GM21723 (cell line): ENCODE measurements around the gene FGFRL1.
"Not testable (repeated sequence)": the region's sequence is repeated elsewhere in the genome, so short reads cannot be mapped to it uniquely, and the experiment has no call there.

Experiments used
- ATAC-seq: cut with Tn5 transposase; IDR thresholded peaks from one replicate; pipeline ENCODE4 v1.9.1; 2021; ENCODE audit warnings: mild to moderate bottlenecking, moderate library complexity; ENCODE audit not compliant: unreplicated experiment

FGFRL1 gene

GRCh38 chr4:992297-993110 lies 18.9 kb upstream of the FGFRL1 start:
- no peak for ATAC-seq

GRCh38 chr4:993111-994029 lies 18.1 kb upstream of the FGFRL1 start, which contains the start of gene SLC26A1:
Gene SLC26A1 (minus strand): TSS chr4:993404. CDS start chr4:991703, 1,701 bp downstream.
- ATAC-seq, result no peak

GRCh38 chr4:995311-996026 lies 16.0 kb upstream of the FGFRL1 start:
- no peak for ATAC-seq

- ATAC-seq, result no peak
Observed at GRCh38 chr4:996030-996996, 15.1 kb upstream of the FGFRL1 start.

- ATAC-seq, result no peak
Observed at GRCh38 chr4:996997-997374, 14.4 kb upstream of the FGFRL1 start.

GRCh38 chr4:997375-998071 lies 13.9 kb upstream of the FGFRL1 start:
- ATAC-seq, result no peak

- ATAC-seq, result no peak
Observed at GRCh38 chr4:998096-998691, 13.2 kb upstream of the FGFRL1 start.

GRCh38 chr4:999240-999863 lies 12.1 kb upstream of the FGFRL1 start:
- not testable (repeated sequence) for ATAC-seq

- ATAC-seq, result no peak
Observed at GRCh38 chr4:999882-1000425, 11.5 kb upstream of the FGFRL1 start.

- no peak for ATAC-seq
Observed at GRCh38 chr4:1000686-1001260, 10.7 kb upstream of the FGFRL1 start.

GRCh38 chr4:1001561-1002130 lies 9.8 kb upstream of the FGFRL1 start:
- no peak for ATAC-seq

- ATAC-seq, result no peak
Observed at GRCh38 chr4:1002131-1002630, 9.2 kb upstream of the FGFRL1 start.

GRCh38 chr4:1002631-1003251 lies 8.7 kb upstream of the FGFRL1 start:
- no peak for ATAC-seq

GRCh38 chr4:1003271-1004070 lies 8.0 kb upstream of the FGFRL1 start:
- ATAC-seq, result no peak

GRCh38 chr4:1004071-1004418 lies 7.4 kb upstream of the FGFRL1 start:
- ATAC-seq, result no peak
